SU-DHL-6 (cell line): ENCODE measurements around the gene NCLN.

Source experiments
- H2AFZ ChIP-seq: fragments of 200-600 bp; sonication (generic); 2 replicates; pipeline ENCODE4 v1.6.1; 2014; ENCODE audit warnings: low read depth, mild to moderate bottlenecking, moderate library complexity, mixed read lengths, antibody characterized with exemption, low read length; ENCODE audit not compliant: severe bottlenecking
- H3F3A ChIP-seq: fragments of 200-600 bp; shearing (Covaris generic); 2 replicates; pipeline ENCODE4 v1.6.0; 2016; ENCODE audit warnings: antibody characterized with exemption, mild to moderate bottlenecking; ENCODE audit not compliant: insufficient read depth
- H3K27ac ChIP-seq: fragments of 200-600 bp; sonication (generic); 2 replicates; pipeline ENCODE4 v1.5.1; 2016; ENCODE audit warnings: low read depth, mild to moderate bottlenecking, low read length, moderate library complexity, mixed read lengths
- H3K27me3 ChIP-seq: fragments of 200-600 bp; sonication (generic), shearing (Covaris generic); 2 replicates; pipeline ENCODE4 v1.6.0; 2014; ENCODE audit warnings: mild to moderate bottlenecking, low read length
- H3K36me3 ChIP-seq: fragments of 200-600 bp; sonication (generic); 2 replicates; pipeline ENCODE4 v1.6.1; 2014; ENCODE audit warnings: mild to moderate bottlenecking, low read length, mixed read lengths
- H3K4me2 ChIP-seq: fragments of 300-600, 200-600 bp; shearing (Covaris generic), sonication (generic); 2 replicates; pipeline ENCODE4 v1.6.0; 2014; ENCODE audit warnings: low read length, low read depth, mild to moderate bottlenecking; ENCODE audit not compliant: poor library complexity, severe bottlenecking
- H3K4me3 ChIP-seq: fragments of 200-600 bp; sonication (generic); 2 replicates; pipeline ENCODE4 v1.5.1; 2014; ENCODE audit warnings: antibody characterized with exemption, low read length, mild to moderate bottlenecking, mixed read lengths; ENCODE audit not compliant: insufficient read depth, poor library complexity, severe bottlenecking
- H3K79me2 ChIP-seq: fragments of 200-600 bp; sonication (generic); 2 replicates; pipeline ENCODE4 v1.6.1; 2014; ENCODE audit warnings: mild to moderate bottlenecking, low read length, moderate library complexity; ENCODE audit not compliant: insufficient read depth
- H3K9ac ChIP-seq: fragments of 200-600 bp; sonication (generic); 2 replicates; pipeline ENCODE4 v1.7.0; 2014; ENCODE audit warnings: mild to moderate bottlenecking, low read length
- H3K9me2 ChIP-seq: fragments of 200-600 bp; sonication (generic); replicated peaks from 2 replicates; pipeline ENCODE4 v1.6.1; 2014; ENCODE audit warnings: low read length; ENCODE audit not compliant: insufficient read depth
- H3K9me3 ChIP-seq: fragments of 200-600 bp; sonication (generic); 2 replicates; pipeline ENCODE4 v1.6.1; 2014; ENCODE audit warnings: low read length, mixed read lengths; ENCODE audit not compliant: insufficient read depth
- H4K20me1 ChIP-seq: fragments of 200-600 bp; sonication (generic); 2 replicates; pipeline ENCODE4 v1.6.1; 2014; ENCODE audit warnings: low read depth, mild to moderate bottlenecking, antibody characterized with exemption, low read length, moderate library complexity, mixed read lengths
- EZH2phosphoT487 ChIP-seq: fragments of 200-600 bp; sonication (generic), shearing (Covaris generic); conservative IDR thresholded peaks from 2 replicates; pipeline ENCODE4 v1.6.1; 2018; ENCODE audit warnings: mild to moderate bottlenecking, antibody characterized with exemption, low read length, moderate library complexity, mixed read lengths
- TF ChIP-seq, protein P1 (sequence below): fragments of 200-600 bp; sonication (generic); IDR thresholded peaks from one replicate; pipeline ENCODE4 v1.5.1; 2017; ENCODE audit warnings: antibody characterized with exemption, mild to moderate bottlenecking, low read length, moderate library complexity; ENCODE audit not compliant: insufficient read depth, poor library complexity, severe bottlenecking

The NCLN gene

GRCh38 chr19:3207461-3208242 lies 21.9 kb downstream of the NCLN start:
- Histone ChIP-seq H3K9ac (no peak overlapping the region), H3F3A (no peaks in the 10 kb centered on the region), H4K20me1 (no peaks in the 10 kb centered on the region), H3K9me3 (no peaks in the 10 kb centered on the region), H3K9me2 (no peaks in the 10 kb centered on the region), H3K27ac (no peak overlapping the region), H3K4me3 (no peak overlapping the region), H2AFZ (no peak overlapping the region), H3K36me3 (no peaks in the 10 kb centered on the region), H3K4me2 (no peak overlapping the region), H3K27me3 (no peaks in the 10 kb centered on the region), H3K79me2 (no peaks in the 10 kb centered on the region)
- no peak for TF ChIP-seq EZH2phosphoT487
- TF ChIP-seq, protein P1, sequence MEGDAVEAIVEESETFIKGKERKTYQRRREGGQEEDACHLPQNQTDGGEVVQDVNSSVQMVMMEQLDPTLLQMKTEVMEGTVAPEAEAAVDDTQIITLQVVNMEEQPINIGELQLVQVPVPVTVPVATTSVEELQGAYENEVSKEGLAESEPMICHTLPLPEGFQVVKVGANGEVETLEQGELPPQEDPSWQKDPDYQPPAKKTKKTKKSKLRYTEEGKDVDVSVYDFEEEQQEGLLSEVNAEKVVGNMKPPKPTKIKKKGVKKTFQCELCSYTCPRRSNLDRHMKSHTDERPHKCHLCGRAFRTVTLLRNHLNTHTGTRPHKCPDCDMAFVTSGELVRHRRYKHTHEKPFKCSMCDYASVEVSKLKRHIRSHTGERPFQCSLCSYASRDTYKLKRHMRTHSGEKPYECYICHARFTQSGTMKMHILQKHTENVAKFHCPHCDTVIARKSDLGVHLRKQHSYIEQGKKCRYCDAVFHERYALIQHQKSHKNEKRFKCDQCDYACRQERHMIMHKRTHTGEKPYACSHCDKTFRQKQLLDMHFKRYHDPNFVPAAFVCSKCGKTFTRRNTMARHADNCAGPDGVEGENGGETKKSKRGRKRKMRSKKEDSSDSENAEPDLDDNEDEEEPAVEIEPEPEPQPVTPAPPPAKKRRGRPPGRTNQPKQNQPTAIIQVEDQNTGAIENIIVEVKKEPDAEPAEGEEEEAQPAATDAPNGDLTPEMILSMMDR: no peak

DNA sequence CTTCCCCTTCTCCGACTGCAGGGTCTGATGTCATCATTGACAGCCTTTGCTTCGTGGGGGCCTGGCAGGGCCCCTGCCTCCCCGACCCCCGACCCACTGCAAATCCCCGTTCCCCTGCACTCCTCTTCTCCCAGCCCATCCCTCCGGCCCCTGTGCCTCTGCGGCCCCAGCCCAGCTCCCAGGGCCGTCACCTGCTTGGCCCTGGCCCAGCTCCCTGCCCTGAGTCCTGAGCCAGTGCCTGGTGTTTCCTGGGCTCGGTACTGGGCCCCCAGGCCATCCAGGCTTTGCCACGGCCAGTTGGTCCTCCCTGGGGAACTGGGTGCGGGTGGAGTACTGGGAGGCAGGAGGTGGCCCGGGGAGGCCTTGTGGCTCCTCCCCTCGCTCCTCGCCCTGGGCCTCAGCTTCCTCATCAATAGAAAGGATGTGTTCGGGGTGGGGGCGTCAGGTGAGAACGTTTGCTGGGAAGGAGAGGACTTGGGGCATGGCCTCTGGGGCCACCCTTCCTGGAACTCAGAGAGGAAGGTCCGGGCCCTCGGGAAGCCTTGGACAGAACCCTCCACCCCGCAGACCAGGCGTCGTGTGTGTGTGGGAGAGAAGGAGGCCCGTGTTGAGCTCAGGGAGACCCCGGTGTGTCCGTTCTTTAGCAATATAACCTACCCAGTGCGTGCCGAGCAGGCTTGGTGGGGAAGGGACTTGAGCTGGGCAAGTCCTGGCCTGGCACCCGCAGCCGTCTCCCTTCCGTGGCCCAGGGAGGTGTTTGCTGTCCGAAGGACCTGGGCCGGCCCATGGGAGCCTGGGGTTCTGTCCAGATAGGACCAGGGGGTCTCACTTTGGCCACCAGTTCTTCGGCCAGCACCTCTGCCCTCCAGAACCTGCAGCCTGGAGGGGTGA lies 22.8 kb downstream of the NCLN start:
- H3K36me3 ChIP-seq: no peaks in the 10 kb centered on the region
- no peak overlapping the region for H3K4me3 ChIP-seq
- no peak overlapping the region for H3K4me2 ChIP-seq
- H3K27me3 ChIP-seq: no peaks in the 10 kb centered on the region
- no peaks in the 10 kb centered on the region for H3K9me2 ChIP-seq
- H3K27ac ChIP-seq: no peak overlapping the region
- no peaks in the 10 kb centered on the region for H3K9me3 ChIP-seq
- H2AFZ ChIP-seq: no peak overlapping the region
- no peaks in the 10 kb centered on the region for H3K79me2 ChIP-seq
- no peaks in the 10 kb centered on the region for H4K20me1 ChIP-seq
- H3F3A ChIP-seq: no peaks in the 10 kb centered on the region
- TF ChIP-seq, protein P1: no peak
- TF ChIP-seq EZH2phosphoT487: no peak
- H3K9ac ChIP-seq: no peak overlapping the region

DNA sequence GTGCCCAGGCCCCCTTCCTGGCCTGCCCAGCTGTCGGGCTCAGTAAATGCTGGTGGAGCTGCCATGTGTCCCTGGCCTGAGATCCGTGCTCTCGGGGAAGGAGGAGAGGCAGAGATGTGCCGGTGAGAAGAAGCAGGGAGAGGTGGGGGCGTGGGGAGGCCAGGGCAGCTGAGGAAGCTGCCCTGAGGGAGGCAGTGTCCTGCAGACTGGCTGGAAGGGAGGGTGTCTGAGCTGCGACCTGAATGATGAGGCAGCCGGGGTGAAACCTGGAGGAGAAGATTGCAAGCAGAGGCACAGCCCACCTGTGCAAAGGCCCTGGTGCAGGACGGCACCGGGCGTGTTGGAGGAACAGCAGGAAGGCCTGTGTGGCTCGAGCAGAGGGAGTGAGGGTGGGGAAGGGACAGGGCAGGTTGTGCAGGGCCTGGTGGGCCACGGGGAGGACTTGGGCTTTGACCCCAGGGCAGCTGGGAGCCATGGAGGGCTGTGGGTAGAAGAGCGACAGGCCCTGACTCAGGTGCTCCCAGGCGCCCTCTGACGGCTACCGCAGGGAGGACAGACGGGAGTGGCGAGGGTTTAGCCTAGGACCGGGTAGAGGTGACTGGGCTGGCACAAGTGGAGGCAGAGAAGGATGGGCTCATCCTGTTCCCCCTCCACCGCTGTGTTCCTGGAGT lies 24.8 kb downstream of the NCLN start:
- no peaks in the 10 kb centered on the region for H3K27me3 ChIP-seq
- TF ChIP-seq, protein P1: no peak
- no peak for TF ChIP-seq EZH2phosphoT487
- H2AFZ ChIP-seq: no peak overlapping the region
- no peaks in the 10 kb centered on the region for H3K9me2 ChIP-seq
- no peak overlapping the region for H3K9ac ChIP-seq
- no peaks in the 10 kb centered on the region for H3K9me3 ChIP-seq
- no peak overlapping the region for H3K27ac ChIP-seq
- no peaks in the 10 kb centered on the region for H4K20me1 ChIP-seq
- H3K4me3 ChIP-seq: no peak overlapping the region
- no peaks in the 10 kb centered on the region for H3F3A ChIP-seq
- no peaks in the 10 kb centered on the region for H3K36me3 ChIP-seq
- no peak overlapping the region for H3K4me2 ChIP-seq
- no peaks in the 10 kb centered on the region for H3K79me2 ChIP-seq
